ENCODE results near the gene SMIM10.

The SMIM10 gene

GRCh38 chrX:134997646-134998045 is 6.9 kb downstream of the SMIM10 start:
- no peak for TF ChIP-seq CTCF (IDR thresholded peaks at IDR 0.05; ENCODE audit: extremely low read depth, insufficient read depth, missing control alignments)
- in situ Hi-C loops (cut with MboI; ENCODE audit: low pct_unique_long_range_greater_than_20kb, low sequenced_read_pairs, unreplicated experiment) = no loop called here
- DNase-seq (ENCODE audit: low spot score) = no peak

- no peak for TF ChIP-seq CTCF (IDR thresholded peaks at IDR 0.05; ENCODE audit: extremely low read depth, insufficient read depth, missing control alignments)
- DNase-seq (ENCODE audit: low spot score) = no peak
- in situ Hi-C loops (cut with MboI; ENCODE audit: low pct_unique_long_range_greater_than_20kb, low sequenced_read_pairs, unreplicated experiment) = no loop called here
Observed at GRCh38 chrX:134998246-134998645, 7.5 kb downstream of the SMIM10 start.

GRCh38 chrX:134999469-134999868 is 8.7 kb downstream of the SMIM10 start:
- in situ Hi-C loops (cut with MboI; ENCODE audit: low pct_unique_long_range_greater_than_20kb, low sequenced_read_pairs, unreplicated experiment) = no loop called here
- peak; percentile 57 for TF ChIP-seq CTCF (IDR thresholded peaks at IDR 0.05; ENCODE audit: extremely low read depth, insufficient read depth, missing control alignments)
- peak; percentile 51 for DNase-seq (ENCODE audit: low spot score)

GRCh38 chrX:135000516-135000915 is 9.7 kb downstream of the SMIM10 start:
- DNase-seq (ENCODE audit: low spot score) = no peak
- no peak for TF ChIP-seq CTCF (IDR thresholded peaks at IDR 0.05; ENCODE audit: extremely low read depth, insufficient read depth, missing control alignments)
- in situ Hi-C loops (cut with MboI; ENCODE audit: low pct_unique_long_range_greater_than_20kb, low sequenced_read_pairs, unreplicated experiment) = no loop called here

GRCh38 chrX:135003876-135004623 is 13.3 kb downstream of the SMIM10 start:
- peak; percentile 84 for DNase-seq (ENCODE audit: low spot score)
- in situ Hi-C loops (cut with MboI; ENCODE audit: low pct_unique_long_range_greater_than_20kb, low sequenced_read_pairs, unreplicated experiment) = no loop called here
- no peak for TF ChIP-seq CTCF (IDR thresholded peaks at IDR 0.05; ENCODE audit: extremely low read depth, insufficient read depth, missing control alignments)

- TF ChIP-seq CTCF (IDR thresholded peaks at IDR 0.05; ENCODE audit: extremely low read depth, insufficient read depth, missing control alignments) = no peak
- DNase-seq (ENCODE audit: low spot score) = no peak
- in situ Hi-C loops (cut with MboI; ENCODE audit: low pct_unique_long_range_greater_than_20kb, low sequenced_read_pairs, unreplicated experiment) = no loop called here
Observed at GRCh38 chrX:135006187-135006586, 15.4 kb downstream of the SMIM10 start.

Measured in GM13977 (cell line).